ENCODE measurements around the gene OLIG2.

OLIG2 gene

DNA sequence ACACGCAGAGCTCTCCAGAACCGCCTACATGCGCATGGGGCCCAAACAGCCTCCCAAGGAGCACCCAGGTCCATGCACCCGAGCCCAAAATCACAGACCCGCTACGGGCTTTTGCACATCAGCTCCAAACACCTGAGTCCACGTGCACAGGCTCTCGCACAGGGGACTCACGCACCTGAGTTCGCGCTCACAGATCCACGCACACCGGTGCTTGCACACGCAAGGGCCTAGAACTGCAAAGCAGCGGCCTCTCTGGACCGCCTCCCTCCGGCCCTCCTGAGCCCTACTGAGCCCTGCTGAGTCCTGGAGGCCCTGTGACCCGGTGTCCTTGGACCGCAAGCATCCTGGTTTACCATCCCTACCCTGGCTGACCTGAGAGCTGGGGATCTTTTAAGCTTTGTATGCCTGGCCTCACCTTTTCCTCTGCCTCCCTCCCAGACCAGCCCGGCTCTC lies 8.3 kb downstream of the OLIG2 start:
- DNase-seq = no peak

- DNase-seq = no peak
These were observed 9.4 kb downstream of the OLIG2 start for GRCh38 chr21:33035147-33035546.

GRCh38 chr21:33036430-33037162 lies 10.9 kb downstream of the OLIG2 start:
- no peak for DNase-seq

GRCh38 chr21:33037501-33037900 lies 11.8 kb downstream of the OLIG2 start:
- DNase-seq = no peak

DNA sequence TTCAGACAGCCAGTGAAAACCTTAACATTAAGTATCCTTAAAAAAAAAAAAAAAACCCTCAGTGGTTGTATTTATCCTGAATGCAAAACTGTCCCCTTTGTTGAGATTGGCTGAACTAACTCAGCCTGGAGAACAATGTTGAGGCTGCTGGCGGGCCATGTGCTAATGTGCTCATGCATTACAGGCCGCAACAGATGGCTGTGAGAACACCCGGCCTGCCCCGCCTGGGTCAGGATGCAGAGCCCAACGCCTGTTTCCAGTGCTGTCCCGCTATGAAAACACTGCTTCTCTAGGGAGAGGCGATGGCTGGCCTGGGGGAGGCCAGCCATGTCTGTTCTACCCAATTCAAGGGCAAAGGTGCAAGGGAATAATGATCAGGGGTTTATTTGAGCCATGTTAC lies 13.8 kb downstream of the OLIG2 start:
- peak; percentile 55 for DNase-seq

- no peak for DNase-seq
These were observed 14.5 kb downstream of the OLIG2 start for GRCh38 chr21:33040215-33040614.

DNA sequence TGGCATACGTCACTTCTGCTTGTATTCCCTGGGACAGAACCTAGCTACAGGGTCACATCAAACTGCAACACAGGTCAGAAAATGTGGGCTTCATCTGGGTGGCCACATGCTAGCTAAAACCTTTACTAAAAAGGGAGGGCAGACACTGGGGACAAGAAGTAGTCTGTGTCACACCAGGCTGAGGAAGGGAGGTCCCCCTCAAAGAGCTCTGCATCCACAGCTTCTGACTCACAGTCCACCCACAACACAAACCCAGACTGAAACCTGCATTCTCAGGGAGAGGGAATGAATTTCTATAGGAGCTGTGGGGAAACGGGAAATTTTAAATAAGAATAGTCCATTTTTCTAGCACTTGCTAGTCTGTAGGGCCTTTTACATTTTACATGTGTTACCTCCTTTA lies 16.2 kb downstream of the OLIG2 start:
- DNase-seq = no peak

GRCh38 chr21:33042812-33043211 lies 17.1 kb downstream of the OLIG2 start:
- DNase-seq = peak; percentile 28

- peak; percentile 15 for DNase-seq
These were observed 20.7 kb downstream of the OLIG2 start for GRCh38 chr21:33046455-33046854.

DNA sequence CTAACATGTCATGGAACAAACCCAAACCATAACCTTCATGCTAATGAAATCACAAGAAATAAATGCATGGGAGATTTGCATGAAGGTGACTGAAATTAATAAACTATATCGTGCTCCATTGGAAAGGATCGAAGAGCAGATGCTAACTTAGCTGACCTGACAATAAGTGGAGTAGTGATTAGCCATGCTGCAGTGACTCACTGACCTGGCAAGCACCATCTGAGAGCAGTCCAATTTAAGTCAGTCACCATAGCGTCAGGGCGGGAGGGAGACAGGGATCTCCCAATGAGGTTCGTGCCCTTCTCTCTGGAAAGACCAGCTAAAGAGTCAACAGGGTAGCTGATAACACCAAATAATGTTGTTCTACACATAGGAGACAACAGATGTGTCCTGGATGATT lies 21.5 kb downstream of the OLIG2 start:
- peak; percentile 31 for DNase-seq

- DNase-seq = no peak
These were observed 26.2 kb downstream of the OLIG2 start for GRCh38 chr21:33051925-33052324.

GRCh38 chr21:33053951-33054350 lies 28.2 kb downstream of the OLIG2 start:
- DNase-seq = no peak

DNA sequence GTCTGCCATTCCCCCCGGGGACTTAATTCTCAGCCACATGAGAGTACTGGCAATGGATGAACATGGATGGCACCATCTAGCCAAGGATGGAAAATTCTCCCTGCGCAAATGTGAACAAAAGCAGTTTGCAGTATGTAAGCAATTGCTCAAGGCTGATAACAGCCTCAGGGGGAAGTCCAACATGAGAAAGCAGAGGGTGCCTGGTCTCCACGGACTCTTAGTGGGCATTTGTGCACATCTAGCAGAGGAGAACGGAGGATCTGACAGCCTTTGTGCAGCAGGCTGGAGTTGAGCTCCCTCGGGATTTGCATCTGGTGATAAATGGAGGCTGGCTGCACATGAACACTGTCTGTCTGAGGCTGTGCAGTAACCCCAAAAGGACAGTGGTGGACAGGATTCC lies 30.3 kb downstream of the OLIG2 start:
- DNase-seq = no peak

DNA sequence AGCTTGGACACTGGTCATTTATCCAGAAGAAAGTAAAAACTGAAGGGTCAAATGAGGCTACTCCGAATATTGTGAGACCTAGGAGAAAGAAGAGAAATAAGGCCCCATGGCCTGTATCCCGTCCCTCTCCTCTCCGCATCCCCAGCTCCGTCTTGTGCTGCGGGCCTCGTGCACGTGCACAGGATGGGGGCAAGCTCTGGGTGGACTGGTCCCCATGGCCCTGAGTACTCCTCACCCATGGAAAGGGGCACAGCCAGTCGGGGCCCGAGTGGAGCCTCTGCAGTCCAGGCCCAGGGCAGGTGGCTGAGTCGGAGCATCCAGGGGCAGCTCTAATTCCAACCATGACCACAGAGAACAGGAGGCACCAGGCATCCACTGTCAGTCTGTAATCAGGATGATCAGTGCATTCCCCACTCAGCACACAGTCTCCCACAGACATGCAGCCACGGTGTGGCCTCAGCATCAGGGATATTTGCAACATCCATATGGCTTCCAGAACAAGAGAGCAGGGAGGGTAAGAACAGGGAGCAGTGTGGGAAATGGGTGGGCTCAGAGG lies 31.7 kb downstream of the OLIG2 start:
- no peak for DNase-seq

GRCh38 chr21:33058527-33058926 lies 32.8 kb downstream of the OLIG2 start:
- peak; percentile 49 for DNase-seq

- DNase-seq = no peak
These were observed 33.2 kb downstream of the OLIG2 start for GRCh38 chr21:33058957-33059356.

DNA sequence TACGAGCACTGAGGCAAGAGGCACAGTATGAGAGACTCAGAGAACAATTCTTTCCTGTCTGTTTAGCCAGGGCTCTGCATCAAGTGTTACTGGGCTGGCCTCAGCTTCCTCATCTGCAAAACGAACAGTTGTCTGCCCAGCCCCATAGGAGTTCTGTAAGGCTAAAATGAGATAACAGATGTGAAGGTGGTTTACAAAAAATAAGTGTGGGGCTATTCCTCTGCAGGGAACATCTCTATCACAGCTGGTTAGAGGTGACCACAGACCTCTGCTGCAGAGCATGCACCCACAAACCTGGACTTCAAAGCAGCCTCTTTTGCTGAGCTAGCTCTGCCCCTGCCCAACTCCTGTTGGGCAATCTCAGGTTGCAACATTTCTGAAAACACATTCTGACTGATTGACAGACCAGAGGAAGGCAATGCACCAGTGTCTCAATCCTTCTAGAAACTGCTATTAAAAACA lies 33.7 kb downstream of the OLIG2 start:
- no peak for DNase-seq

DNA sequence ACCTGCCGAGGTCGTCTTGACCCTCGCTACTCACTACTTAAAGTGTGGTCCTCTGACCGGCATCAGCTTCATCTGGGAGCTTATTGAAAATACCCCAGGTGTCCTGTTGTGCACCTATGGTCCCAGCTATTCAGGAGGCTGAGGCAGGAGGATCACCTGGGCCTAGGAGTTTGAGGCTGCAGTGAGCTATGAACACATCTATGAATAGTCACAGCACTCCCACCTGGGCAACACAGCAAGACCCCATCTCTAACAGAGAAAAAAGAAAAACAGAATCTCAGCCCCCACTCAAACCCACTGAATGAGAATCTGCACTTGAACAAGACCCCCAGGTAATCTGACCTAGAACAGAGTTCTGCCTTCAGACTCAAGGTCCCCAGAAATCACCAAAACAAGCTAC lies 35.5 kb downstream of the OLIG2 start:
- no peak for DNase-seq

DNA sequence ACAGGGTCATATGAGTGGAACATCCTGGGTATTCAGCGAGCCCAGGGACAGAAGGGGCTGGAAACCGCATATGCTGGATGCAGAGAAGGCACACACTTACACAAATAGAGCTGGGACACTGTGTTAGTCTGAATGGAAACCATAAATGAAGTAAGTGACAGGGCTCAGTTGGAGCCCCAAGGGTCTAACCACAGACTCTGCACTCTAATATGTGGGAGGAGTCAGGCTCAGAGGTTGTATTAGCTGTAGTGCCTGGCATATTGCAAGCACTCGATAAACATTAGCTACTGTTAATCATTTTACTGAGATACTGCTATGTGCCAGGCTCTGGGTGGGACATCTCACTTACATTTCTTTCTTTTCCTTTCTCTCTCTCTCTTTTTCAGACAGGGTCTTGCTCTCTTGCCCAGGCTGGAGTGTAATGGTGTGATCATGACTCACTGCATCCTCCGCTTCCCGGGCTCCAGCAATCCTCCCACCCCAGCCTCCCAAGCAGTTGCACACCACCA lies 37.7 kb downstream of the OLIG2 start:
- no peak for DNase-seq

- no peak for DNase-seq
These were observed 38.3 kb downstream of the OLIG2 start for GRCh38 chr21:33063907-33064622.

- no peak for DNase-seq
These were observed 39.1 kb downstream of the OLIG2 start for GRCh38 chr21:33064623-33065390.

DNA sequence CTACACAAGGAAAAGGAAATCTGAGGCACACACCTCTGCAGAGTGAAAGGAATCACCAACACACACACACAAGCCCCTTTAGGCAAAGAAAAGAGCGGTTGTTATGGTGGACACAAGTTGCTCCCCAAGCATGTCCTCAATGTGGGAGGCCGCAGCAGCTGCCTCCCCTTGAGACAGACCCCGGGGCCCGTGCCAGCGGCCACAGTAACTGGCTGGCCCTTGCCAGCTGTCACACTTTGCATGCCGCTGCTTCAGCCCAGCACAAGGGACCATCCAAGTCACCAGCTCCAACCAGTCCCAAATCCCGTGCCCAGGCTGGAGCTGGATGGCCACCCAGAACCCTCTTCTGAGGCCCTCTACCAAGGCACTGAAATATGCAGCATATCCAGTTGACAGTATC lies 41.3 kb downstream of the OLIG2 start:
- no peak for DNase-seq

DNA sequence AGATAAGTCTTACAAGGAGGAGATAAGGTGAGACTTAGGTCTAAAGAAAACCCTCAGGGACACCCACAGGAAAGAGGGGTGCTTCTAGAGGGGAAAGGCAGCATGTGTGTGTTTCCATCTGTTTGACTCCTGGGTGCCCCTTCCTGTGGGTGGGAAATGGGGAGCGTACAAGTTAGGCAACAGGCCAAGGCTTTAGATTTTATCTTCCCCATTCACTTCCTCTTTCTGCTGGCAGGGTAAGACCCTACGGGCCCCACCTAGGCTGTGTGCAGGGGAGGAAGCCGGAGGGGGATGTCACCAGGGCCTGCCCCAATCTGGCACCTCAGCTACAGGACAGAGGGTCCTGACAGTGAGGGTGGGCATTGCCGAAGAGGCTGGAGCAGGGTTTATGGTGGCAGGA lies 41.7 kb downstream of the OLIG2 start:
- no peak for DNase-seq
